Activated CD8-positive, alpha-beta T cell treated with anti-CD3 and anti-CD28 coated beads for 36 hours (primary cell): ENCODE measurements around the gene STIMATE. TPM values are rescaled to one million over a fixed set of nuclear protein-coding genes. Genes with fewer than 3 reads are reported as not detected.

ENCODE experiments used
- ATAC-seq: fragments of 200-7000 bp; cut with Tn5 transposase; one replicate; pipeline ENCODE4 v1.10.0; 2021; ENCODE audit warnings: mild to moderate bottlenecking, moderate library complexity
- CTCF ChIA-PET: fragments of 350-600 bp; sonication (Branson Sonifier 250); formaldehyde crosslinking; loops from one replicate; lab custom pipeline; 2021; ENCODE audit warnings: antibody characterized with exemption; lab: Charles Lee
- POLR2A ChIA-PET: fragments of 350-600 bp; sonication (Branson Sonifier 250); formaldehyde crosslinking; loops from one replicate; lab custom pipeline; 2021; ENCODE audit warnings: antibody characterized with exemption; lab: Charles Lee
- DNase-seq: peaks from one replicate; pipeline ENCODE4 v3.0.0-alpha.2; 2020
- H3K27ac Mint-ChIP-seq: one replicate; pipeline ENCODE4 v1.8.0; 2021; ENCODE audit warnings: mild to moderate bottlenecking, mixed read lengths
- H3K27me3 Mint-ChIP-seq: one replicate; pipeline ENCODE4 v1.8.0; 2021; ENCODE audit warnings: mixed read lengths
- H3K36me3 Mint-ChIP-seq: one replicate; pipeline ENCODE4 v1.8.0; 2021; ENCODE audit warnings: low read depth, mixed read lengths
- H3K4me1 Mint-ChIP-seq: one replicate; pipeline ENCODE4 v1.8.0; 2021; ENCODE audit warnings: low read depth, mixed read lengths
- H3K4me3 Mint-ChIP-seq: one replicate; pipeline ENCODE4 v1.8.0; 2021; ENCODE audit warnings: mild to moderate bottlenecking, moderate library complexity, mixed read lengths
- H3K9me3 Mint-ChIP-seq: one replicate; pipeline ENCODE4 v1.8.0; 2021; ENCODE audit warnings: mixed read lengths
- intact Hi-C: fragments of 100-400 bp; cut with micrococcal nuclease; formaldehyde crosslinking; loops from one replicate; pipeline ENCODE4 v1.10.0; 2022
- total RNA-seq, 2 experiments: library from RNA; stranded (reverse); gene quantifications; one replicate each; pipeline ENCODE4 v1.2.3, GENCODE V29; 2021
- TF ChIP-seq, protein P1 (sequence below): fragments of 200-600 bp; IDR thresholded peaks from one replicate; pipeline ENCODE4 v1.8.0; 2022; ENCODE audit warnings: antibody characterized with exemption, mild to moderate bottlenecking

Gene STIMATE
- total RNA-seq, 2 experiments from 2014 or later = 17.3 to 18.3 TPM

DNA sequence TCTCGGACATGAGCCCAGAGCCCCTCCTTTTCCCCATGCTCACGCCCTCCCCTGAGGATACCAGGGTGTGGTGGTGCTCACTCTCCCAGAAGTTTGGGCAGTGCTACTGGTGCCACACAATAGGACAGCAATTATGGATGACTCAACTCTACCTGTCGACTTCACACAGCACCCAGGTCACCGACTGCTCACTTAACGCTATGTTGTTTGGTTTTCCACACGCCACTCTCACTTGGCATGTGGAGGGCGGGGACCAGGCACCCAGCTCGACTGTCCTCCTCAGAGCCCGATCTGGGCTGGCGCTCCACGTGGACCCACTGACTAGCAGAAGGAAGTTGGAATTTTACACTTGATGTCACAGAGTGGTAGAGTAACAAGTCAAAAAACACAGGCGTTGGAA, 30.9 kb downstream of the STIMATE start:
- ATAC-seq (no peak), DNase-seq (no peak)
- Mint-ChIP-seq H3K9me3 (peaks cover 12% of the 10 kb centered on the region), H3K4me1 (peaks cover 5% of the 10 kb centered on the region), H3K27me3 (no peaks in the 10 kb centered on the region), H3K36me3 (peaks cover 17% of the 10 kb centered on the region), H3K4me3 (no peak overlapping the region), H3K27ac (no peak overlapping the region)
- CTCF ChIA-PET = interaction anchor here (1.0 kb wide), 1 partner anchor 45 kb away, joined by 4 read pairs; no protein-coding TSS in a partner anchor
- TF ChIP-seq, protein P1, sequence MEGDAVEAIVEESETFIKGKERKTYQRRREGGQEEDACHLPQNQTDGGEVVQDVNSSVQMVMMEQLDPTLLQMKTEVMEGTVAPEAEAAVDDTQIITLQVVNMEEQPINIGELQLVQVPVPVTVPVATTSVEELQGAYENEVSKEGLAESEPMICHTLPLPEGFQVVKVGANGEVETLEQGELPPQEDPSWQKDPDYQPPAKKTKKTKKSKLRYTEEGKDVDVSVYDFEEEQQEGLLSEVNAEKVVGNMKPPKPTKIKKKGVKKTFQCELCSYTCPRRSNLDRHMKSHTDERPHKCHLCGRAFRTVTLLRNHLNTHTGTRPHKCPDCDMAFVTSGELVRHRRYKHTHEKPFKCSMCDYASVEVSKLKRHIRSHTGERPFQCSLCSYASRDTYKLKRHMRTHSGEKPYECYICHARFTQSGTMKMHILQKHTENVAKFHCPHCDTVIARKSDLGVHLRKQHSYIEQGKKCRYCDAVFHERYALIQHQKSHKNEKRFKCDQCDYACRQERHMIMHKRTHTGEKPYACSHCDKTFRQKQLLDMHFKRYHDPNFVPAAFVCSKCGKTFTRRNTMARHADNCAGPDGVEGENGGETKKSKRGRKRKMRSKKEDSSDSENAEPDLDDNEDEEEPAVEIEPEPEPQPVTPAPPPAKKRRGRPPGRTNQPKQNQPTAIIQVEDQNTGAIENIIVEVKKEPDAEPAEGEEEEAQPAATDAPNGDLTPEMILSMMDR = no peak
- POLR2A ChIA-PET = no interaction called here
- intact Hi-C loops = no loop called here

DNA sequence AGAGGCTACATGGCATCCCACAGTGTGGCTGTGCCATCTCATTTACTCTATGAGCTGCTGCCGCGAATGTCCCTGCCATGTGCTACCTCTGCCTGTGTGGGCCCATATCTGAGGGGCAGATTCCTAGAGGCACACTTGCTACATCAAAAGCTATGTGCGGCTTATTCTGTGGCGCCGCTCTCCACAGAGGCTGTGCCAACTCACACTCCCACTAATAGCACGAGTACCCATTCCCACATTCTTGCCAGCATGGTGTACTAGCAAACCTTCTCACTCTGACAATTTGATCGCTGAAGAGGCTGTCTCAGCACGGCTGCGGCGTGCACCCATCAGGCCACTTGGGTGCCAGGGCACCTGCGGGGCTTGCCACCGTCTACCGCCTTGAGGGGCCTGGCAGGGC, 31.4 kb downstream of the STIMATE start:
- POLR2A ChIA-PET = no interaction called here
- intact Hi-C loops = no loop called here
- TF ChIP-seq, protein P1 = no peak
- Mint-ChIP-seq H3K27me3 (no peaks in the 10 kb centered on the region), H3K4me3 (no peak overlapping the region), H3K9me3 (peaks cover 12% of the 10 kb centered on the region), H3K4me1 (peaks cover 2% of the 10 kb centered on the region), H3K27ac (no peak overlapping the region), H3K36me3 (peaks cover 17% of the 10 kb centered on the region)
- DNase-seq = no peak
- ATAC-seq = no peak
- CTCF ChIA-PET = no interaction called here

DNA sequence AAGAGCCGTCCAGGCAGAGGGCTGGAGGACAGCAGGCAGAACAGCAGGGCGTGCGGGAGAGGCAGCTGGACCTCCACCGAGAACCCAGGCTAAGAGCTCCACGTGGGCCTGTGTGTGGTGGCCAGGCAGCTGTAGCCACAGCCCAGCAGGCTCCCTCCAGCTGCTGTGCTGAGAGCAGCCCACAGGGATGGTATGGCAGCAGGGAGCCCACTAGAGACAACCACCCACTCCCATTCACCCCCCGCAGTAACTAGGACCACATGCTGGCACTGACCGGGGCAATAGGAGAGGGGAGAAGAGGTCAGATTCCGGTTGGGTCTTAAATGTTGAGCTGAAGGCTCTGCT, 37.0 kb downstream of the STIMATE start:
- TF ChIP-seq, protein P1 = no peak
- no peak overlapping the region for H3K4me3 Mint-ChIP-seq
- H3K27ac Mint-ChIP-seq = no peak overlapping the region
- H3K9me3 Mint-ChIP-seq = peaks cover 6% of the 10 kb centered on the region
- H3K36me3 Mint-ChIP-seq = peaks cover 10% of the 10 kb centered on the region
- ATAC-seq (no peak), DNase-seq (no peak)
- CTCF ChIA-PET = interaction anchor here (2.2 kb wide), 1 partner anchor 75 kb away, joined by 6 read pairs; no protein-coding TSS in a partner anchor
- POLR2A ChIA-PET = interaction anchor here (1.0 kb wide), 1 partner anchor 42 kb away, joined by 3 read pairs; no protein-coding TSS in a partner anchor
- intact Hi-C loops = no loop called here
- H3K27me3 Mint-ChIP-seq = no peaks in the 10 kb centered on the region
- no peaks in the 10 kb centered on the region for H3K4me1 Mint-ChIP-seq

DNA sequence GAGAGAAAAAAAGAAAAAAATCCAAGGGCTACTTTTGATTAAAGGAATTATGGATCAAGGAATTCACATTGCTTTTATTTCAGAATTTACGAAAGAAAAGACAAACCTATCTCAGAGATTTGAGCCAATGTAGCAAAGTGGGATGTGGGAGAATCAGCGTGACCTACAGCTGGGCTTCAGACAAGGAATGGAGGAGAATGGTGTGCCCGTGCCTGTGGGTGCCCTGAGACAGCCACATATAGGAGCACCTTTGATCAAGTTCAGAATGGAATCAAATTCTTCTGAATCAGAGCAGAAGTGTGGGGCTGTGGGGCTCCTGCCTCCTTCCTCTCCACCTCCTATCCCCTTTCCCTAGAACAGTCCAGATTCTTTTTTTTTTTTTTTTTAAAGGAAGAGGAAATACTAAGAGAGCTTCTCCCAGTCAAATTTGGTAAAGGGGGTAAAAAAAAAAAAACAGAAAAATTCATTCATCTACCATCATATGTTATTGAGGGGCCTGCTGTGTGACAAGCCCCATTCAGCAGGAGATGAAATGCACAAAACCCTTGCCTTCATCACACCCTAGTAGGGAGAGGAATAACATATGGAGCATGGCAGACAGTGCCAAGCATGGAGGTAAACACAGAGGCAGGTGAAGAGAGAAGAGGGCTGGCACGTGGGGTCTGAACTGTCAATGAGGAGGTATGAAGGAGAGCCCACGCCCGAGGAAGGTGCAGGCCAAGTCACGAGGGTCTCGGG, 37.5 kb downstream of the STIMATE start:
- H3K9me3 Mint-ChIP-seq = peaks cover 3% of the 10 kb centered on the region
- H3K27ac Mint-ChIP-seq = no peak overlapping the region
- POLR2A ChIA-PET = interaction anchor here (1.0 kb wide), 1 partner anchor 42 kb away, joined by 3 read pairs; no protein-coding TSS in a partner anchor
- intact Hi-C loops = no loop called here
- DNase-seq (no peak), ATAC-seq (no peak)
- H3K4me1 Mint-ChIP-seq = no peaks in the 10 kb centered on the region
- CTCF ChIA-PET = no interaction called here
- no peak overlapping the region for H3K4me3 Mint-ChIP-seq
- no peaks in the 10 kb centered on the region for H3K27me3 Mint-ChIP-seq
- TF ChIP-seq, protein P1 = no peak
- peaks cover 7% of the 10 kb centered on the region for H3K36me3 Mint-ChIP-seq

DNA sequence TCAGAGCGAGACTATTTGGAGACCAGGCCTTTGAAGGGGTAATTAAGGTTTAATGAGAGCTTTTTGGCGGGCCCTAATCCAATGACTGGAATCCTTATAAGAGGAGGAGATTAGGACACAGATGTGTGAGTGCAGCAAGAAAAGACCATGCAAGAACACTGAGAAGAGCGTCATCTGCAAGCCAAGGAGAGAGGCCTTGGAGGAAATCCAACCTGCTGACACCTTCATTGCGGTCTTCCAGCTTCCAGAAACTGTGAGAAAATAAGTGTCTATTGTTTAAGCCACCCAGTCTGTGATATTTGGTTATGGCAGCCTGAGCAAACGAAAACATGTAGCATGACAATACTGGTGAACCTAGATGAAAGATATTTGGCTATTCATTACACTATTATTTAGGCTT, 39.5 kb downstream of the STIMATE start:
- DNase-seq (no peak), ATAC-seq (no peak)
- intact Hi-C loops = no loop called here
- Mint-ChIP-seq H3K4me1 (no peaks in the 10 kb centered on the region), H3K9me3 (no peaks in the 10 kb centered on the region), H3K27me3 (no peaks in the 10 kb centered on the region), H3K27ac (no peak overlapping the region), H3K36me3 (no peaks in the 10 kb centered on the region), H3K4me3 (no peak overlapping the region)
- ChIA-PET POLR2A (interaction anchor here (0.6 kb wide), 1 partner anchor 855 kb away, joined by 3 read pairs; no protein-coding TSS in a partner anchor), CTCF (interaction anchor here (0.6 to 1.0 kb wide), 2 partner anchors 16 to 77 kb away, joined by 3 to 6 read pairs; no protein-coding TSS in a partner anchor)
- TF ChIP-seq, protein P1 = no peak
